H1 (cell line): Measurements from ENCODE around the gene HAPLN3. TPM values are rescaled to one million over a fixed set of nuclear protein-coding genes. Genes with fewer than 3 reads are reported as not detected.

ENCODE experiments used
- ASH2L ChIP-seq: fragments of 200-600, 300-600 bp; sonication (generic); IDR thresholded peaks from one replicate; pipeline ENCODE4 v1.7.1; 2017; ENCODE audit warnings: low read length
- CHD7 ChIP-seq: fragments of 300-600 bp; sonication (generic); IDR thresholded peaks from 2 replicates; pipeline ENCODE4 v1.7.1; 2012; ENCODE audit warnings: low read length, moderate library complexity, mild to moderate bottlenecking, inconsistent platforms; ENCODE audit not compliant: insufficient replicate concordance
- HDAC6 ChIP-seq: IDR thresholded peaks from one replicate; pipeline ENCODE4 v1.7.1; 2012; ENCODE audit warnings: low read depth, mild to moderate bottlenecking, inconsistent platforms, low read length, moderate library complexity
- KDM4A ChIP-seq: IDR thresholded peaks from one replicate; pipeline ENCODE4 v1.7.1; 2012; ENCODE audit warnings: low read depth, mild to moderate bottlenecking, moderate library complexity, low read length, inconsistent platforms; ENCODE audit not compliant: severe bottlenecking
- POLR2A ChIP-seq, 2 experiments: IDR thresholded peaks; 1 replicate in 1 of 2; 2 replicates in 1 of 2; pipeline ENCODE4 v1.6.1; 2011; ENCODE audit warnings: low read depth in 2 of 2, low read length in 2 of 2, mild to moderate bottlenecking in 2 of 2; ENCODE audit errors: control extremely low read depth in 1 of 2
- SP2 ChIP-seq: IDR thresholded peaks from 2 replicates; pipeline ENCODE4 v1.6.1; 2012; ENCODE audit warnings: mild to moderate bottlenecking, low read length, inconsistent platforms
- SRF ChIP-seq: IDR thresholded peaks from 2 replicates; pipeline ENCODE4 v1.6.1; 2011; ENCODE audit warnings: mild to moderate bottlenecking, low read depth, low read length, moderate library complexity
- polyA plus RNA-seq, 7 experiments: library from polyadenylated mRNA; depleted of rRNA in 3 of 7; stranded (reverse) in 5 of 7; unstranded in 2 of 7; fragments of >200 nt in 5 of 7; fragments of 200-250 nt in 2 of 7; gene quantifications; 1 replicate in 5 of 7; 2 replicates in 1 of 7; 4 replicates in 1 of 7; pipeline versions ENCODE4 v1.2.1 to v1.2.3, GENCODE V29; 2011 to 2013; ENCODE audit warnings: missing spikeins in 2 of 7, mixed read lengths in 2 of 7
- total RNA-seq: library from RNA; stranded (reverse); fragmentation: NEBNext Ultra II Directional; extraction: Animal tissue kit (Norgen Biotek cat#: 25700); gene quantifications from 2 replicates; pipeline ENCODE4 v1.2.1, GENCODE V29; 2021

HAPLN3 gene
- total and polyA plus RNA-seq, 2 of the 8 experiments (the other 6 are each of a cell fraction or from before 2014, with no cell fraction given) = 76.2 to 79.7 TPM

DNA sequence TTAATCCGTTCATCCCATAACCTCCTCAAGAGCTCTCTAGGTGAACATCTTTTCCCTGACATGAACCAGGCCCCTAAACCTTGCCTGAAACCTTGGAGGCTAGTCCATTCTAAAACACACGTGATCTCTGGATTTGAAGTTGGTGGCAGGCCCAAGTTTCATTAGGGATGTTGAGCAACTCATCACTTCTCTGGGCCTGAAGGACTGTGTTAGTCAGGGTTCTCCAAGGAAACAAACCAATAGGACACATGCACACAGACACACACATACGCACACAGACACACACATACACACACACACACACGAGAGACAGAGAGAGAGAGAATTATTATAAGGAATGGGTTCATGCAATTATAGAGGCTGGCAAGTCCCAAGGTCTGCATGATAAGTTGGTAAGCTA is 60.2 kb downstream of the HAPLN3 start (continued):
- no peak for TF ChIP-seq SRF
- TF ChIP-seq CHD7 = no peak
- TF ChIP-seq ASH2L = no peak
- no peak for TF ChIP-seq POLR2A (IDR thresholded peaks at IDR 0.05; ENCODE audit: control extremely low read depth in 1 of 2, low read depth in 2 of 2, low read length in 2 of 2)
- TF ChIP-seq KDM4A = no peak
- TF ChIP-seq SP2 = no peak
- no peak for TF ChIP-seq HDAC6
